ENCODE results near the gene STXBP5.

The STXBP5 gene

GRCh38 chr6:147381712-147382111 is 177.5 kb downstream of the STXBP5 start:
- DNase-seq (ENCODE audit: low spot score), result no peak

GRCh38 chr6:147382945-147383554 is 178.8 kb downstream of the STXBP5 start:
- no peak for DNase-seq (ENCODE audit: low spot score)

DNA sequence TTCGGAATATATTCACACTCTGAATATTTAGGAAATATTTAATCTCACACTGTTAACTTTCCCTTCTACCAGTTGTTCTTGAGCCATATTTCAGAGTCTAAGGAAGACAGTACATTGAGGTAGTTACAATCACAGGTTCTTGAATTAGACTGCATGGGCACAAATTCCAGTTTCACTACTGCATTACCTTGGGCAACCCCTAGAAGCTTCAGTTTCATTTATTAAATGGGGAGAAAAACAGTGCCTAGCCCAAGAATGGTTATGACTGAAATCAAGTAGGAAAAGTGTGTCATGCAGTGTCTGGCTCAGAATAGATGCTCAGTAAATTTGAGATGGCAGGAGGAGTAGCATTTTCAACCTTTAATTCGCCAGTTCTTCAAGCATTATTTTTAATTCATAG is 179.8 kb downstream of the STXBP5 start:
- DNase-seq (ENCODE audit: low spot score), result no peak

DNA sequence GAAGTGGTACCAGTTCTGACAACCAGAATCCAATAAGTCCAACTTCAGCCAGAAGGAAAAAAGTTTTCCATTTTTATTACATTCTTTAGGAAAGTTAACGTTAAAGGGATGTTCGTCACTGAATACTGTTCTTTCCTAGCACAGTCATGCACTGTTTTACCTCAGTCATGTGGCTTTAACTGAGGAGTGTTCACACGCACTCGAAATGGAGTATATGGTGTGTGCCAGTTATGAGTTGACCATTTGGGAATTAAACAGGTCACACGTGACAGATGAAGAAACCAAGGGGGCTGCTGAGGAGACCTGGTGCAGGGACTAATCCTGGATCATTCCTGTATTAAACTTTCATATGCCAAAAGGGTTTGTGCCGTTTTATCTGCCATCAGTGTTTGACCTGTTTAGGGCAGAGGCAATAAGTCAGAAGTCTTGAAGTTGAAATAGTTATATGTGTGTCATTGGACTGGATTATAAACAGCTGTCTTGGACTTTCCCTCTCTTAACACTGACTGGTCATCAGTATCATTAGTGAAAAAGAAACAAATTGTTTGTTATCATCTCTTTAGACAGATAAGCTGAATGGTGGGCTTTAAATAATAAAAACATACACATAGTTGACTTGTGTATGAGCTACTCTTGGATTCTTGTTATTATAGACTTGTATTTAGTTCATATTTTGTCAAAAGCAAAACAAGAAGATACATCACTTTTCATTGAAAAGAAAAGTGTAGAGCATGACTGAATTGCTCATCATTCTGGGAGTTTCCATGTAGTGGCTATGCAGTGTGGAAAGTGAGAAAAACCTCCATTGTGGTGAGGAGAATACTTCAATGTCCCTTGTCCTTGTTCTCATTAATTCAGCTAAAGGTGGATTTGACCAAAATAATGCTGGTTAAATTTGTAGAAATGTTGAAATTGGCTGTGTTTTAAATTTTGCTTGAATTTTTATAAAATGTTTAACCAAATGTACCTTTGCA is 180.8 kb downstream of the STXBP5 start:
- no peak for DNase-seq (ENCODE audit: low spot score)

DNA sequence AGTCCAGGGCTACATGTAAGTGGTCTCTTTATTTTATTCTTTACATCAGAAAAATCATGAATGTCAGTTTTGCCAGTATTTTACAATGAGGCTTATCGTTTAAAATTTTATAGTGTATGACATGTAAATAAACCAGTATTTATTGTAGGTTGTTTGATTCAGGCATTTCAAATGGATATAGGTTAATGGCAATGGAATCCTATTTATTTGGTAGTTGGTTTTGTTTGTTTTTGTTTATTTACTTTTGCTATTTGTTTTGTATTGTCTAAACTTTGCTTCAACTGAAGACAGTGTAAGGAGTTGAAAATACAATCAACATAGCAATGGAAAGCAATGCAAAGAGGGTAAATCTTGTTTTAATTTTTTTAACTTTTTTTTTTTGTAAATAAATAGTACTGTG is 185.2 kb downstream of the STXBP5 start:
- no peak for DNase-seq (ENCODE audit: low spot score)

DNA sequence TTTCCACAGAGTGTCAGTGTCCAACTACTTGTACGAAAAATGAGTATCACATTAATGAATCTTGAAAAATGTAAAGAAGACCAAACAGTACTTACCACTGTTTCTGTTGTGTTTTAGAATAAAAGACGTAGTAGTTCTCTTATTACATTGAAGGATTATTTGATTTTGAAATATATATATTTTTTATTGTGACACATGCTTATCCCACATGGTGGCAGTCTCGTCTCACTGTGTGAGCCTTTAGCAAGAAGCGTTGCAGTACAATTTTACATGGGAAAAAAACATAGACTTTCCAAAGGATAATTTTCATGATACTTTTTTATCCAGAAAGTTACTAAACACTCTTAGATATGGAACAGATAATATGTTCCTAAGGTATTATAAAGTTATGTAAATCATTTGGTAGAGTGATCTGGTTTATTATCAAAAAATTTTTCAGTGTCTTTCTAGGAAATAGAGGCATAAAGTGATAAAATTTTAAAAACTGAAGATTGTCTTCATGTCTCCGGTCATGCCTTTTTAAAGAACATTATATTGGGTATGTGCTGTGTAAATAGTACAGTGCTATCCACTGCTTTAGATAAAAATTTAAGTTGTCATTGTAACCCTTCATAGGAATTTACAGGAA is 186.8 kb downstream of the STXBP5 start:
- DNase-seq (ENCODE audit: low spot score), result no peak

- no peak for DNase-seq (ENCODE audit: low spot score)
These were observed 188.9 kb downstream of the STXBP5 start for GRCh38 chr6:147392917-147393625.

DNA sequence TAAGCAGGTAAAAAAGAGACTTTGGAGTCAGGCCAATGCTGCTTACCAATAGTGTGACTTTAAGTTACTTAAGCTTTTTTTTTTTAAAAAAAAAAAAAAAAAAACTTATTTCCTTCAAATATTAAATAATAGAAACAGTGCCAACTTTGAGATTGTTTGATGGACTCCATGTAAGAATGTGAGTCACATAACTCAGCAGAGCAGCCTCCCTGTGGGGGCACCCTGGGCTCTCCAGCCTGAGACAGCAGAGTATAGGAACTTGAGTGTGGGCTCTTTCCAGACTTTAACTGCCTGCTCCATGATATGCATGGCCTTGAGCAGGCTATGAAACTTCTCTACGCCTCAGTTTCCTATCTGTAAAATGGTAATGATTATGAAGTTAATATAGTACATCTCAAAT is 190.9 kb downstream of the STXBP5 start:
- no peak for DNase-seq (ENCODE audit: low spot score)

- no peak for DNase-seq (ENCODE audit: low spot score)
These were observed 193.1 kb downstream of the STXBP5 start for GRCh38 chr6:147397306-147397705.

GRCh38 chr6:147400968-147401367 is 196.8 kb downstream of the STXBP5 start:
- no peak for DNase-seq (ENCODE audit: low spot score)

DNA sequence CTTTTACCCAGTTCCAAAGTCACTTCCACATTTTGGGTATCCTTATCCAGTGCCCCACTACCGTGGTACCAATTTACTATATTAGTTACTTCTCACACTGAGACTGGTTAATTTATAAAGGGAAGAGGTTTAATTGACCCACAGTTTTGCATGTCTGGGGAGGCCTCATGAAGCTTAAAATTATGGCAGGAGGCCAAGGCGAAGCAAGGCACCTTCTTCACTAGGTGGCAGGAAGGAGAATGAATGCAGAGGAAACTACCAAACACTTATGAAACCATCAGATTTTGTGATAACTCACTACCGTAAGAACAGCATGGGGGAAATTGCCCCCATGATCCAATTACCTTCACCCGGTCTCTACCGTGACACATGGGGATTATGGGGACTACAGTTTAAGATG is 197.6 kb downstream of the STXBP5 start:
- no peak for DNase-seq (ENCODE audit: low spot score)

DNA sequence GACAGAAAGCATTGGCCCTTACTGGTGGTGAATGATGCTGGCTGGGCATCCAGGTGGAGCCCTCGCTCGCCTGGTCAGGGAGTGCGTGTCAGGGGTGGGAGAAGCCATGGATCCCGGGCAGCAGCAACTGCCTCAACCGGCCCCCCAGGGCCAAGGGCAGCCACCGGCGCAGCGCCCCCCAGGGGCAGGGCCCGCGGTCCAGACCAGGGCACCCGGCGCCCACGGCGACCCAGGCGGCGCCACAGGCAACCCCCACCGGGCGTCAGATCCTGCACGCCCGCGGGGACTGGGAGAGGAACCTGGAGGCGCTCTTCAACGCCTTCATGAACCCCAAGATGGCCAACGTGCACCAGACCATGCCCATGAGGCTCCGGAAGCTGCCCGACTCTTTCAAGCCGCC is 202.6 kb downstream of the STXBP5 start:
- no peak for DNase-seq (ENCODE audit: low spot score)

DNA sequence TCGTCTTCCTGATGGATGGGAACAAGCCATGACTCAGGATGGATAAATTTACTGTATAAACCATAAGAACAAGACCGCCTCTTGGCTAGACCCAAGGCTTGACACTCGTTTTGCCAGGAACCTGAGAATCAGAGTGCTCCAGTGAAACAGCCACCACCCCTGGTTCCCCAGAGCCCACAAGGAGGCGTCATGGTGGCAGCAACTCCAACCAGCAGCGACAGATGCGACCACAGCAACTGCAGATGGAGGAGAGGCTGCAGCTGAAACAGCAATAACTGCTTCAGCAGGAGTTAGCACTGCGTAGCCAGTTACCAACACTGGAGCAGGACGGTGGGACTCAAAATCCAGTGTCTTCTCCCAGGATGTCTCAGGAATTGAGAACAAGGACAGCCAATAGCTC is 203.4 kb downstream of the STXBP5 start:
- no peak for DNase-seq (ENCODE audit: low spot score)

DNA sequence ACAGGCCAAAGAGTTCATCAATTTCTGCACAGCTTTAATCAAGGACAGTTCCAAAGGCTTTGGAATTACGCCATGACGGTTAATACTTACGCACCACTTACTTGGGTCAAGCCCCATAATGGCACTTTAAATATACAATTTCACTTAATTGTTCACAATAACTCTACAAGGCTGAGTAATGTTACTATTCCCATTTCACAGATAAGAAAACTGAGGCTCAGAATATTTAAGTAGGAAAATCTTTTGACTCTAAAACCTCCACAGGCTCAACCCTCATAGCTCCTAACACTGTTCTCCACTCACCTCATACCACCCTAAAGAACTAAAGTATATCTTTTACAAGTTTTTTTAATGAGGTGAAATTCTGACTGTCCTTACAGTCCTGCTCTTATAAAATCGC is 212.4 kb downstream of the STXBP5 start:
- no peak for DNase-seq (ENCODE audit: low spot score)

DNA sequence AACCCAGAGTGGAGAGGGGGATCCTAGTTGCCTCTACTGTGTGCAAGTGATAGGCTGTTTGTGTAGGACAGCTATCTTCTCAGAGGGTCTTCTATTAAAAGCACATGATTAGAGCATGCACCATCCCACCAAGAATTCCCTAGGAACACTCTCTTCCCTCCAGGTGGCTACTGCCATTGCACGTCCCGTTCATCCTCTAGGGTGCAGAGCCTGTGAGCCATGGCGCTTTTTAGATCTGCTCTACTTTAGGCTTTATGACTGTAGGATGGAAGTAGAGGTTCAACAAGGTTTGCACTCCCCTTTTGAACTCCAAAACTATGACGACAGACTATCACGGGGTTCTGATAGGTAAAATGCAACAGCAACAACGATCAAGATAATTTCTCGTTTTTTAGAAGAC is 213.7 kb downstream of the STXBP5 start:
- DNase-seq (ENCODE audit: low spot score), result no peak

DNA sequence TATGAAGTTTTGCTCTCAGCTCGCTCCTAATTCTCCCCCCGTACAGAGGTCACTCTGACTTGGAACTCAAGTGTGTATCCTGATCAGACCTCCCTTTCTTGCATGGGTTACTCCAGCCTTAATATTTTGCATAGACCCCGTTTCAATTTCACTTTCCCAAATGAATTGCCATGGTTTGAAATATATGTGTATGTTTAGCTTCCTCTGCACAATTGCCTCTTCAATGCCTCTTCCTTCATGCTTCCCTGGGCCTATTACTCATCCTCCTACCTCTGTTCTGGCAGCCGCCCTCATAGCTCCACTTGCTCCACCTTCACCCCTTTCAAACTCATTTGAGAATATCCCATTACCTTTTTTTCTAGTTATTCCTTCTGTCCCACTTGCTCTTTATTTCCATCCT is 214.3 kb downstream of the STXBP5 start:
- DNase-seq (ENCODE audit: low spot score), result no peak

DNA sequence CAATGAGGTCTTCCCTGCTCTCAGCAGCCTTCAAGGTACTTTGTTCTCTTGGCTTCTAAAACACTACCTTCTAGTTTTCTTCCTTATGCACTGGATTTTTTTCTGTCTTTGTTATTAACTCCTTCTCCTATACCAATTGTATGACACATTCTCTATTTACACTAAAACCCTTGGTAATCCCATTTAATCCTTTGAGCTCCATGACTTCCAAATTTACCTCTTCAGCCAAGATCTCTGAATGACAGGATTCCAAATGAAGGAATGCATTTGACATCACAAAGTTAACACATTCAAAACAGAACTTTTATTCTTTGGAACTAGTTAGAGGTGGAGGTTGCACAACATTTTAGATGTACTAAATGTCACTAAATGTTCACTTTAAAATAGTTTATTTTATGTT is 217.7 kb downstream of the STXBP5 start:
- DNase-seq (ENCODE audit: low spot score), result no peak

DNA sequence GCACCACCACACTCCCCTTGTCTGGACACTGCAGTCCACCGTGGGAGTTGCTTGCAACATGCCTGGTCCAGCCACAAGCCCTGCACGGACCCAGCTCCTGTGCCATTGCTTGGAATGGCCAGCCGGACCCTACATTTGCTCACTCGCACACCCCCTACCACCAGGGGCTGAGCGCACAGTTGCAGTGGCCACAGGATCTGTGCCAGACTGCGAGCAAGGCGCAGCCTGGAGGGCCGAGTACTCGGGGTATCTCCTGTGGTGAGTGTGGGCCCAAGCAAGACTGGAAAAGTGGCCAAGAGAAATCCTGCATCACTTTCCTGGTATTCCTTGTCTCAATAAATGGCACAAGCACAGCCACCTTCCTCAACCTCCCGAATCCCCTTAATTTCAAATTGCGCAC is 218.9 kb downstream of the STXBP5 start:
- no peak for DNase-seq (ENCODE audit: low spot score)

- DNase-seq (ENCODE audit: low spot score), result no peak
These were observed 225.6 kb downstream of the STXBP5 start for GRCh38 chr6:147429794-147430193.

DNA sequence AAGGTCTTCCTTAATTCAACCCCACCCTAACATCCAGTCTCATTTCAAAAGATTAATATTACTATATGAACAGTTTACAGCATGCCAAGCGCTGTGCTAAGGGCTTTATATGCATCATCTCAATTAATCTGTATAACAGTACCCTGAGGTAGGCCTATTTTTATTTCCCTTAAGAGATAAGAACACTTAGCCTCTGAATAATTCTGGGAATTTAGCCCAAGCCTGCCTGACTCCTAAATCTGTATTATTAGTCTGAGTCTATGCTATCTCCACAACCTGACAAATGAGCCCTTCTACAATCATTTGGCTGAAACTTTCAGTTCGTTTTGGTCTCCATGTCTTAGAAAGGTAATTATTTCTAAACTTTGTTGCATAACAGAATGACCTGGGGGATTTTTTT is 226.6 kb downstream of the STXBP5 start:
- no peak for DNase-seq (ENCODE audit: low spot score)

DNA sequence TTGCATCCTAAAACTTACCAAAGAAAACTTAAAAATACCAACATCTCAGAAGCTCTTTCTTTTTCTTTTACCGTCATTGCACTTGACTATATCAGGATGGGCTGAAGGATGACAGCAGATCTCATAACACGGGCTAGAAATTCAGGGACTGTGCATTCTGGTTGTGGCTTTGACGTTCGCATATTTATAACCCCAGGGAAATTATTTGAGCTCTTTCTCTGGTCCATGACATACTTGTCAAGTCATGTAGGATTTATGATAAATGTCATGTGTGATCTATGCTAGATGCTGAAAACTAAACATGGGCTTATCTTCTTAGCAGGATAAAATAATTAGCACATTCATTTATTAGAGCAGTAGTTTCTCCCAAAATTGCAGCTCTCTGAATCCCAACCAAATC is 229.9 kb downstream of the STXBP5 start:
- DNase-seq (ENCODE audit: low spot score), result no peak

DNA sequence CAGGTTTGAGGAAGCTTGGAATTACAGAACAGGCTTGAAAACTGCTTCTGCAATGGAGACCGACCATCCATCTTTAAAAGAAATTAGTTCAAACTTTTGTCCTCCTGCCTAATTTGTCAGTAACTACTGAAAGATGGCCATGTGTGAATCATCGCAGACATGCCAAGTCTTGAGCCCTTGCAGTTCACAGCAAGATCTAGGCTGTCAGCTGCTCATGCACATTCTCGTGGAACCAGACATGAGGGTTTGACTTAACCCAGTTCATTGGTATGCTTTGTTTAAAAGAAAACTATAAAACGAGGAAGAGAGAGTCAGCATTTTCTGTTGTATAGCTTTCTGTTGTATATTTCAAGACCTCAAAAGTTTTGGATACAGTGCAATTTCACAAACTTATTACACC is 230.3 kb downstream of the STXBP5 start:
- DNase-seq (ENCODE audit: low spot score), result no peak

- no peak for DNase-seq (ENCODE audit: low spot score)
These were observed 233.4 kb downstream of the STXBP5 start for GRCh38 chr6:147437615-147438014.
